Mucosa of stomach (tissue), 1 donor: ENCODE results near the gene RCE1.

Source experiments
- H3K27me3 ChIP-seq: one replicate; pipeline ENCODE4 v1.7.0; 2013; ENCODE audit warnings: mild to moderate bottlenecking, low read length; ENCODE audit not compliant: control insufficient read depth, insufficient read depth
- H3K36me3 ChIP-seq: one replicate; pipeline ENCODE4 v1.7.0; 2013; ENCODE audit warnings: low read length; ENCODE audit not compliant: control insufficient read depth, insufficient read depth
- H3K4me1 ChIP-seq: one replicate; pipeline ENCODE4 v1.7.0; 2013; ENCODE audit warnings: mild to moderate bottlenecking, low read length; ENCODE audit not compliant: control insufficient read depth, insufficient read depth
- H3K4me3 ChIP-seq: one replicate; pipeline ENCODE4 v1.7.0; 2013; ENCODE audit warnings: low read length
- H3K9ac ChIP-seq: one replicate; pipeline ENCODE4 v1.7.0; 2013; ENCODE audit warnings: mild to moderate bottlenecking, low read length, moderate library complexity
- H3K9me3 ChIP-seq: one replicate; pipeline ENCODE4 v1.7.0; 2013; ENCODE audit warnings: mild to moderate bottlenecking, low read length, moderate library complexity; ENCODE audit not compliant: control insufficient read depth
- donor health status: Pancreatic carcinoma.

The RCE1 gene

DNA sequence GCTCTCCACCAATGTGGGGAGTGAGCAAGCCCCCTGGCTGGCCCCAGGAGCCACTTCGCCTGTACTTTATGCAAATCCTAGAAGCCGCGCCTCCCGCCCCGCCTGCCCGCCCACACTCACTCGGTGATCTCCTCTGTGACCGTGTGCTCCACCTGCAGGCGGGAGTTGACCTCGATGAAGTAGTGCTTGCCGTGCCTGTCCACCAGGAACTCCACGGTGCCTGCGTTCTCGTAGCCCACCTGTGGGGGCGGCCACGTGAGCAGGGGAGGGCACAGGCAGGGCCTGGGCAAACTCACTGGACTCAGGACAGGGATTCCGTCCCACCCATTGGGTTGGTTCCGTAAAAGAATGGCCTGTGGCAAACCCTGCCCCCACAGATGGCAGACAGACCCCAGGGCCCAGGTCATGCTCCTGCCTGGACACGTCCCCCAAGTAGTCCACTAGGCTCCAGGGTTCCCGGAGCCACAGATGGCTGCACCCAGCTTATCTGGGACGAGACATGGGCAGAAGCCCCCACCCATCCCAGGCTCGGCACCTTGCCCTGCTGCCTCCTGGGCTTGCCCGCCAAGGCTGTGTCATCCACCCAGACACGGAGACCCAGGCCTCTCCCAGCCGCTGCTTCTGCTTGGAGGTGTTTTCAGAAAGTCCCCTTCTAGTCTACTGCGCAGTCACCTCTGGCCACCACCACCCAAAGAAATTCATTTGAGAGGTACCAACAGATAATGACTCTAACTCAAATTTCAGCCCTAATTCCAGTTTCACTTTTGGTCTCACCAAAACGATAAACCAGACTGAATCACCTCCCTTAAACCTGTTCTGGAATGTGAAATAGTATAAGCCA lies 25.7 kb downstream of the RCE1 start:
- peak overlapping the region; percentile 43 for H3K9ac ChIP-seq
- H3K27me3 ChIP-seq, result no peaks in the 10 kb centered on the region
- H3K36me3 ChIP-seq, result no peaks in the 10 kb centered on the region
- peaks cover 8% of the 10 kb centered on the region for H3K4me1 ChIP-seq
- no peak overlapping the region for H3K4me3 ChIP-seq
- H3K9me3 ChIP-seq, result no peaks in the 10 kb centered on the region

DNA sequence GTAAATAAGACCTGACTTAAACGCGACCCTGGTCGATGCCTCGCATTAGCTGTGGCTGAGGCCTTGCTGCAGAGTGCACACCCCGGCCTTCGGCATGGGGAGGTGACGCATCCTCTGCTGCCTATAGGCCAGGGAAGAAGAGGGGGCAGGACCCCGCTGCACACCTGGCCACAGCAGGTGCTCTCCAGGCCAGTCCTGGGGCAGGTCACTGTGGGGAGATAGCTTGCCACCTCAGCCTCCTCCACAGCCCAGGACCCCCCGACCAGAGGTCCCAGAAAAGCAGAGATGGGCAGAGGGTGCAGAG lies 26.3 kb downstream of the RCE1 start:
- peaks cover 4% of the 10 kb centered on the region for H3K4me1 ChIP-seq
- H3K27me3 ChIP-seq, result no peaks in the 10 kb centered on the region
- no peak overlapping the region for H3K4me3 ChIP-seq
- no peaks in the 10 kb centered on the region for H3K9me3 ChIP-seq
- no peak overlapping the region for H3K9ac ChIP-seq
- no peaks in the 10 kb centered on the region for H3K36me3 ChIP-seq

DNA sequence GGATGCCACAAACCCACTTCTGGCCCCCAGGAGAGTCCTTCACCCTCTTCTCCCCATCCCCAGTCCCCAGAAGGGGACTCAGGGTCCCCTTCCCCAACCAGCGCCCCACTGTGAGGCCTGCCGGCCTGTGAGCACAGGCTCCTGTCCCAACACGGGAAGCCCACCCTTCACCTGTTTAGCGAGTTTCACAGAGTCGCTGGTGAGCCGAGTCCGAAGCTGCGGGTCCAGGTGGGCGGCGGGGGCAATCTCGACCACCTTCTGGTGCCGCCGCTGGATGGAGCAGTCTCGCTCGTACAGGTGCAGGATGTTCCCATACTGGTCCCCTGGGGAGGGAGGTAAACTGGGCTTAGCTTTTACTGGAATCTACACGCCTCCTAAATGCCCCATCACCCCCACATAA lies 26.9 kb downstream of the RCE1 start:
- Histone ChIP-seq H3K36me3 (no peaks in the 10 kb centered on the region), H3K9me3 (no peaks in the 10 kb centered on the region), H3K4me1 (peaks cover 4% of the 10 kb centered on the region)

DNA sequence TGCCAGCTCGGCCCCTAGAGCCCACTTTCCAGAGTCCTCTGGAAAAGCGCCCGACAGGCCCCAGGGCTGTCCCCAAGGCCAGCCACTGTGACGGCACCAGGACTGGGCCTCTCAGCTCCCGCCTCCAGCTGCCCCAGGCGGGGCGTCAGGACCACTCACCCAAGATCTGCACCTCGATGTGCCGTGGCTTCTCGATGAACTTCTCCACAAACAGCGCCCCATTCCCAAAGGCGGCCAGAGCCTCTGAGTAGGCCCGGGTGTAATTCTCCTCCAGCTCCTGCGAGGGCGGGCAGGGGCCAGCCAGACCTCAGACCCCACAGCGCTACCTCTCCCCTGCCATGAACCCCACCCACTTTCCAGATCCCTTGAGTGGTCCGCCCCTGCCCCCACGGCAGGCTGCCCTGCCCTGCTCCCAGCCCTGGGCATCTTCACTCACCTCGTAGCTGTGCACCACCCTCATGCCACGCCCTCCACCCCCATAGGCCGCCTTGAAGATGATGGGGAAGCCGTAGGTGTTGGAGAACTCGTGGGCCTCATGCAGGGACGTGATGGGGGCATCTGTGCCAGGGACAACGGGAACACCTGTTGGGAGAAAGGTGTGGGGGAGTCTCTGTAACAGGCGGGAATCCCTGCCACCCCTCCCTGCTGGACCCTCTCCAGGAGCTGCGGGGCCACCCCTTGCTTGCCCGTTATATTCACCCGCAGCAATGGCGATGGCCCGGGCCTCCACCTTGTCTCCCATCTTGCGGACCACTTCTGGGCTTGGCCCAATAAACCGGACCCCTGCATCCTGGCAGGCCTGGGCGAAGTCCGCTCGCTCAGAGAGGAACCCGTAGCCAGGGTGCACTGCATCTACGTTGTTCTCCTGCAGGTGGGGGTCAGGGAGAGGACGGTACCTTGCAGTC lies 27.6 kb downstream of the RCE1 start:
- Histone ChIP-seq H3K27me3 (no peaks in the 10 kb centered on the region), H3K4me1 (peaks cover 4% of the 10 kb centered on the region), H3K4me3 (no peak overlapping the region), H3K9ac (no peak overlapping the region), H3K36me3 (no peaks in the 10 kb centered on the region), H3K9me3 (no peaks in the 10 kb centered on the region)

More for the DNA sequence above, 26.9 kb downstream of the RCE1 start:
- Histone ChIP-seq H3K27me3 (no peaks in the 10 kb centered on the region), H3K9ac (no peak overlapping the region), H3K4me3 (no peak overlapping the region)

DNA sequence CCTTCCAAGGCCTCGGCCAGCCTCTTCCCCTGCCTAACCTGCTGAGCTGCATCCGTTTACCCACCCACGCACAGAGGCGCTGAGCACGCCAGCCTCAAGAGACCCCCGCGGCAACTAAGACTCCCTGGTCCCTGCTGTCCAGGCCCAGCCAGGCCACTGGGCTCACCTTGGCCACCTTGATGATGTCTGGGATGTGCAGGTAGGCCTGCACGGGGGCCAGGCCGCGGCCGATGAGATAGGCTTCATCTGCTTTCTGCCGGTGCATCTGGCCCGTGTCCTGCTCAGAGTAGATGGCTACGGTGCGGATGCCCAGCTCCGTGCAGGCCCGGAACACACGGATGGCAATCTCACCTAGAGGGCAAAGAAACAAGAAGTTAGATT lies 28.3 kb downstream of the RCE1 start:
- no peaks in the 10 kb centered on the region for H3K27me3 ChIP-seq
- no peak overlapping the region for H3K4me3 ChIP-seq
- peaks cover 4% of the 10 kb centered on the region for H3K4me1 ChIP-seq
- H3K9me3 ChIP-seq, result no peaks in the 10 kb centered on the region
- H3K36me3 ChIP-seq, result no peaks in the 10 kb centered on the region
- no peak overlapping the region for H3K9ac ChIP-seq

DNA sequence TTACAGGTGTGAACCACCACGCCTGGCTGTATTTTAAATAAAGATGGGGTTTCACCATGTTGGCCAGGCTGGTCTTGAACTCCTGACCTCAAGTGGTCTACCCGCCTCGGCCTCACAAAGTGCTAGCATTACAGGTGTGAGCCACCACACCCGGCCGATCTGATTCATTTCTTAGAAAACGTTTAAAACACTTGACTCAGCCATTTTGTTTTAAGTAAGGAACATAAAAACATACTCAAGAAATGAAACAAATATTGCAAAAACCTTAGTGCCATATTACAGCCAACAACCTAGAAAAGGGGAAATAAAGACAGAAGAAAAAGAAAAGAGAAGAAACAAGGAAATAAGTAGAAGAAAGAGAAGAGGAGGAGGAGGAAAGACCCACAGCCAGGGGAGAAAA lies 31.0 kb downstream of the RCE1 start:
- Histone ChIP-seq H3K36me3 (no peaks in the 10 kb centered on the region), H3K4me3 (no peak overlapping the region), H3K9me3 (no peaks in the 10 kb centered on the region), H3K27me3 (no peaks in the 10 kb centered on the region), H3K4me1 (peaks cover 6% of the 10 kb centered on the region), H3K9ac (no peak overlapping the region)

DNA sequence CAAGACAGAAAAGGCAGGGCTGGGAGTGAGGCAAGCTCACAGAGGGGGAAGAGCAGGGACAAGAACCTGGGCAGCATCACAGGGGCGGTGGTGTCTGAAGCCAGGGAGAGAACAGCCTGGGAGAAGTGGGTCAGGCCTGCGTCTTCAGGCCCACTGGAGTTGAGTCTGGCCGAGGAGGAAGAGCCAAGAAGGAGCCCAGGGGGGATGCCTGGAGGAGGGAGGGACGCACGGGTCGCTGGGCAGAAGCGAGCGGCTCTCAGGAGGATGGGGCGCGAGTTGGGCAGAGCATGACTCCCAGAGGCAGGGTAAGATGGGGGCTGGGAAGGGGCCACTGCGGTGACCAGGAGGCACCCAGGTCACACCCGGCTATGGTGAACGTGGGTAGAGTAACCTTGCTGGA lies 32.1 kb downstream of the RCE1 start:
- Histone ChIP-seq H3K9ac (no peak overlapping the region), H3K27me3 (no peaks in the 10 kb centered on the region), H3K4me3 (no peak overlapping the region), H3K9me3 (no peaks in the 10 kb centered on the region), H3K36me3 (no peaks in the 10 kb centered on the region), H3K4me1 (peaks cover 18% of the 10 kb centered on the region)

DNA sequence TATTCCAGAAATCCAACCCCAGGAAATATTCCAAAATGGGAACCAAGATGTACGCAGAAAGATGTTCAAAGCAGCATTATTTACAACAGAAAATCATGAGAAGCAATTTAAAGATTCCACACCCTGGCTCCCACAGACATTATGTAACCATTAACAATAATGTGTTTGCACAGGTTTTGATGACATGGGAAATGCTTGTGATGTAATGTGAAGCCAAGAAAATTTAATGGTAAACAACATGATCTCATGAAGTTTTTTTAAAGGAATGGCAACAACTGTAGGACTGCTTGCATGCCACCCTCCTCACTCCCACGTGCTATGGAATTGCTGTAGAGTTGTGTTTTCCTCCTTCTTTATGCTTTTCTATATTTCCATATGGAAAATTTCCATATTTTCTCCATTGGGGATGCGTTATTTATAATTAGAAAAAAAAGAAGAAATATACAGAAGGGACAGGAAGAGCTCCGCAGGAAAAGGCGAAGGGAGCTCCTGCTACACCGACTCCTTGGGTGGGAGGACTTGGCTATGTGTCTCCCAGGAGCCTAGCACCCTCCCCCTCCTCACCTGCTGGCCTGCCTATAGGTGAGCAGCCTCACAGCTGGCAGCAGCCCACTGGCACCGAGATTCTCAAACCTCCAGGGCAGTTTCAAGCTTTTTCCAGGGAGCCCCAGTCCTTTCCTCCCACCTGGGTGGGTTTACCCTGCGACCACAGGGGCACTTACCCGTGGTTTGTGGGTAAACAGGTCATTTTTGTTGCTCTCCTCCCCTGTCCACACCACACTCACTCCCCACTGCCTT lies 34.5 kb downstream of the RCE1 start:
- peaks cover 41% of the 10 kb centered on the region for H3K4me1 ChIP-seq
- H3K27me3 ChIP-seq, result no peaks in the 10 kb centered on the region
- no peak overlapping the region for H3K9ac ChIP-seq
- H3K36me3 ChIP-seq, result no peaks in the 10 kb centered on the region
- no peaks in the 10 kb centered on the region for H3K9me3 ChIP-seq
- no peak overlapping the region for H3K4me3 ChIP-seq

DNA sequence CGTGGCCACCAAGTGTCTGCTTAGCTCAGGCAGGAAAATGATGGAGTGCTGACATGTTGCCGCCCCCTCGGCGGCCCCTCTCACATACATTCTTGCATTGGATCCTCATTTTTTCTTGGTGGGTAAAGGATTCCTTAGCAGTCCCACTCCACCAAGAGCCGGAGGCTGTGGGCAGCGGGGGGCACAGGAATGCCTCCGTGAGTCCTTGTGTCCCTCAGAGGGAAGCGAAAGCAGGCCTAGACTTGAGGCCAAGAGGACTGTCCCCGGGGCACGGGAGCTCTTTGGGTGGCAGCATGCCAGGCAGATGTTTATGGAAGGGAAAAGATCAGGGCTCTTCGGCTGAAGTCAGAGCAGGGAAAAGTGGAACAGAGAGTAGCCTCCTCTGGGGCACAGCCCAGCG lies 35.2 kb downstream of the RCE1 start:
- Histone ChIP-seq H3K36me3 (no peaks in the 10 kb centered on the region), H3K4me1 (peaks cover 48% of the 10 kb centered on the region), H3K9me3 (no peaks in the 10 kb centered on the region), H3K27me3 (no peaks in the 10 kb centered on the region), H3K4me3 (no peak overlapping the region), H3K9ac (no peak overlapping the region)

DNA sequence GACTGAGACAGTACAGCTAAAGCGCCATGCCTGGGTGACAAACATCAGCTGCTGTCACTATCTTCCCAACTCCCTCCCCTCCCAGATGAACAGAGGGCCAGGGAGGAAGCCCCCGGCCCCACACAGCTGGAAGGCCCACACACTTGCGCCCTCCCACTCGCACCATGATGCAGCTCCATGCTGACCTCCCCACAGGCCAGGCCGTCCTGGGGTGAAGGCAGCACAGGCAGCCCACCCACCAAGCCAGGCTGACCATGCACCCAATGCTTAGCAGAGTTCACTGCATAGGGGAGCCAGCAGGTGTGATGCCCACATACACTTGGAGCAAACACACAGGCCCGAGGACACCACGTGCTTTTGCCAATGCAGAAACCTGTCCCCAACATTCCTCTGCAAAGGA lies 35.8 kb downstream of the RCE1 start:
- no peaks in the 10 kb centered on the region for H3K27me3 ChIP-seq
- H3K4me1 ChIP-seq, result peaks cover 48% of the 10 kb centered on the region
- H3K4me3 ChIP-seq, result no peak overlapping the region
- no peaks in the 10 kb centered on the region for H3K9me3 ChIP-seq
- no peak overlapping the region for H3K9ac ChIP-seq
- no peaks in the 10 kb centered on the region for H3K36me3 ChIP-seq

DNA sequence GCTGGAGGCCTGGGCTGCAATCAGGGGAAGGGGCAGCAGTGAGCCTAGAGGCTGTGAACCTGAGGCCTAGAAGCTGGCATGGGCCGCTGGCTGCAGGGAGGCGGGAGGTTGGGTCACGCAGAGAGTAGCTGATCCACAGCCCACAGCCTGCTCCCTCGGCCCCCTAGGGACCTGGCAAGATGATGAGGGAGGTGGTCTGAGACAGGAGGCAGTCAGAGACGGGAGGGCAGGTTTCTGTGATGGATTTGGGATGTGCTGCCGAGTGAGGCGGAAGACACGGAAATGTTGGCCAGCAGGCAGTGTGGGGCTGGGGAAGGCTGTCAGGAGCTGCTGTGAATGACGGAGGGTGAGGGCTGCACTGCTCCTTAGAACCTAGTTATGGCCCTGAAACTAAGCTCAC lies 36.3 kb downstream of the RCE1 start:
- H3K9ac ChIP-seq, result no peak overlapping the region
- H3K4me3 ChIP-seq, result no peak overlapping the region
- H3K27me3 ChIP-seq, result no peaks in the 10 kb centered on the region
- no peaks in the 10 kb centered on the region for H3K36me3 ChIP-seq
- peaks cover 48% of the 10 kb centered on the region for H3K4me1 ChIP-seq
- no peaks in the 10 kb centered on the region for H3K9me3 ChIP-seq

DNA sequence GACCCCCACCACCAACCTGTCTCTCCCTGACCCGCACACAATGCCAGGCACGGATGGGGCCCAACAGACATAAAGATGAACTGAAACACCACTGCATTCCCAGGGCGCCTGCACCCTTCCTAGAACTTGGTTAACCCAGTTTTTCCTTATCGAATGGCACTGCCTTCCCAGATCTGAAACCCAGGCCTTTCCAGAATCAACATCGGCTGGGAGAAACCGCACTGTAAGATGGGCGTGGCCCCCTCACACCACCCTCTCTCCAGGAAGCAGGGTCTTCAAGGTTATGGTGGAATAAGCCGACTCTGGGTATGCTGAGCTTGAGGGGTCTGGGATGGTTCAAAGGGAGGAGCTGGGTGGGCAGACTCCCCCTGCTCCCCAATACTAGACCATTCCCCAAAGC lies 36.8 kb downstream of the RCE1 start:
- Histone ChIP-seq H3K27me3 (no peaks in the 10 kb centered on the region), H3K36me3 (no peaks in the 10 kb centered on the region), H3K4me1 (peaks cover 48% of the 10 kb centered on the region), H3K4me3 (no peak overlapping the region), H3K9ac (no peak overlapping the region), H3K9me3 (no peaks in the 10 kb centered on the region)
